ENCODE results near the gene ZMAT1. TPM values are rescaled to one million over a fixed set of nuclear protein-coding genes. Genes with fewer than 3 reads are reported as not detected.

ZMAT1 gene
- total RNA-seq (2013), result 3.9 TPM
- polyA plus RNA-seq, result 10 to 100 TPM in 1 of 3 donors, under 1 TPM in 2; 0.56 to 10.5 (median 0.65) TPM
- 1.2 and 1.4 TPM in 2 replicates for polyA minus RNA-seq
- total RNA-seq, result 1.4 to 14.2 (median 10.5) reads per million in 11 experiments

- Mint-ChIP-seq H3K27ac (peak within 1 kb of the TSS; percentile 75 to 93 (median 86)), H3K27me3 (ENCODE audit: low read depth in 3 of 3) (peaks cover 0 to 4% (median 2%) of the 10 kb centered on the region in 3 donors), H3K4me3 (peak within 1 kb of the TSS; percentile 82 to 91), H3K4me1 (peaks cover 6% of the 10 kb centered on the region), H3K36me3 (no peaks in the 10 kb centered on the region), H3K9me3 (peaks cover 5 to 12% (median 8%) of the 10 kb centered on the region in 7 donors)
- Histone ChIP-seq H3K4me2 (replicated peaks; ENCODE audit: extremely low read depth, low read length, poor library complexity, severe bottlenecking) (peak within 1 kb of the TSS; percentile 69), H3K4me3 (replicated peaks in 1 of 3; ENCODE audit: low read depth in 2 of 3, low read length in 3 of 3) (peak within 1 kb of the TSS; percentile 46 to 71 (median 57)), H3K9ac (ENCODE audit: insufficient read depth, low read length, poor library complexity, severe bottlenecking) (peak within 1 kb of the TSS; percentile 87), H3K4me1 (ENCODE audit: control insufficient read depth in 1 of 2, insufficient read depth in 2 of 2, low read length in 2 of 2) (peaks cover 0 to 9% of the 10 kb centered on the region in 2 donors), H4K20me1 (ENCODE audit: insufficient read depth, low read length) (no peaks in the 10 kb centered on the region), H3K79me2 (ENCODE audit: insufficient read depth, low read length) (no peaks in the 10 kb centered on the region), H3K27ac (ENCODE audit: low read depth in 1 of 2, low read length in 2 of 2) (peak within 1 kb of the TSS; percentile 68 to 70), H3K9me3 (replicated peaks in 1 of 2; ENCODE audit: control insufficient read depth in 1 of 2, insufficient read depth in 1 of 2, low read length in 2 of 2) (no peaks in the 10 kb centered on the region), H2AFZ (ENCODE audit: insufficient read depth, low read depth, low read length, poor library complexity, severe bottlenecking) (peak within 1 kb of the TSS; percentile 14), H3K27me3 (ENCODE audit: control insufficient read depth in 2 of 2, insufficient read depth in 2 of 2, low read length in 2 of 2) (no peaks in the 10 kb centered on the region), H3K36me3 (replicated peaks in 1 of 2; ENCODE audit: control insufficient read depth in 1 of 2, insufficient read depth in 2 of 2, low read length in 2 of 2) (no peaks in the 10 kb centered on the region)
- WGBS (ENCODE audit: insufficient coverage), result 0% methylated on average over 30 of the region's 74 CpGs
- intact Hi-C loops (cut with micrococcal nuclease), result loop anchor here in 1 of 2 donors (10.0 kb wide), 1 partner anchor 527 kb away; the partner anchor contains the start of genes GLA and HNRNPH2
- no peak for TF ChIP-seq CTCF (IDR thresholded peaks at IDR 0.05)
- peak; percentile 93 to 95 (median 94) for DNase-seq
Measured at GRCh38 chrX:101931488-101932248, at the start of gene ZMAT1. ZMAT1 (minus strand) TSS chrX:101932027; CDS start chrX:101932008, 19 bp downstream.

GRCh38 chrX:101977106-101977505 lies 45.3 kb upstream of the ZMAT1 start:
- H3K4me3 Mint-ChIP-seq, result no peak overlapping the region
- DNase-seq, result no peak
- no peak overlapping the region for H3K4me3 ChIP-seq (replicated peaks in 1 of 3; ENCODE audit: low read depth in 2 of 3, low read length in 3 of 3)
- H2AFZ ChIP-seq (ENCODE audit: insufficient read depth, low read depth, low read length, poor library complexity, severe bottlenecking), result no peak overlapping the region
- no peaks in the 10 kb centered on the region for H3K4me1 ChIP-seq (ENCODE audit: control insufficient read depth in 1 of 2, insufficient read depth in 2 of 2, low read length in 2 of 2)
- H4K20me1 ChIP-seq (ENCODE audit: insufficient read depth, low read length), result no peaks in the 10 kb centered on the region
- TF ChIP-seq CTCF (IDR thresholded peaks at IDR 0.05), result no peak
- H3K27ac Mint-ChIP-seq, result no peak overlapping the region
- peaks cover 0 to 9% (median 5%) of the 10 kb centered on the region in 7 donors for H3K9me3 Mint-ChIP-seq
- intact Hi-C loops (cut with micrococcal nuclease), result no loop called here
- no peaks in the 10 kb centered on the region for H3K27me3 ChIP-seq (ENCODE audit: control insufficient read depth in 2 of 2, insufficient read depth in 2 of 2, low read length in 2 of 2)
- no peaks in the 10 kb centered on the region for H3K4me1 Mint-ChIP-seq
- H3K4me2 ChIP-seq (replicated peaks; ENCODE audit: extremely low read depth, low read length, poor library complexity, severe bottlenecking), result no peak overlapping the region
- H3K27ac ChIP-seq (ENCODE audit: low read depth in 1 of 2, low read length in 2 of 2), result no peak overlapping the region
- no peak overlapping the region for H3K9ac ChIP-seq (ENCODE audit: insufficient read depth, low read length, poor library complexity, severe bottlenecking)
- no peaks in the 10 kb centered on the region for H3K27me3 Mint-ChIP-seq (ENCODE audit: low read depth in 3 of 3)
- H3K79me2 ChIP-seq (ENCODE audit: insufficient read depth, low read length), result no peaks in the 10 kb centered on the region
- H3K9me3 ChIP-seq (replicated peaks in 1 of 2; ENCODE audit: control insufficient read depth in 1 of 2, insufficient read depth in 1 of 2, low read length in 2 of 2), result no peaks in the 10 kb centered on the region
- no peaks in the 10 kb centered on the region for H3K36me3 ChIP-seq (replicated peaks in 1 of 2; ENCODE audit: control insufficient read depth in 1 of 2, insufficient read depth in 2 of 2, low read length in 2 of 2)
- H3K36me3 Mint-ChIP-seq, result no peaks in the 10 kb centered on the region

Data from CD14-positive monocyte (primary cell).